GM13976 (cell line): ENCODE measurements around the gene MRPL40.

Experiments
- DNase-seq: peaks from one replicate; pipeline ENCODE4 v3.0.0; 2012; ENCODE audit warnings: low spot score
- CTCF ChIP-seq: IDR thresholded peaks from 2 replicates; pipeline ENCODE4 v1.5.1; 2012; ENCODE audit warnings: borderline replicate concordance, mild to moderate bottlenecking; ENCODE audit not compliant: insufficient read depth; ENCODE audit errors: extremely low read depth, missing control alignments, control extremely low read depth
- in situ Hi-C: fragments of 300-500 bp; cut with MboI; formaldehyde crosslinking; loops from one replicate; pipeline ENCODE4 v1.12.0; 2022; ENCODE audit warnings: low sequenced_read_pairs, mixed read lengths, inconsistent platforms; ENCODE audit not compliant: unreplicated experiment

MRPL40 gene

GRCh38 chr22:19471572-19471971, 39.2 kb downstream of the MRPL40 start:
- DNase-seq: no peak
- in situ Hi-C loops: loop anchor here (10.0 kb wide), 1 partner anchor 287 kb away; no protein-coding TSS in a partner anchor
- no peak for TF ChIP-seq CTCF

- TF ChIP-seq CTCF: no peak
- in situ Hi-C loops: loop anchor here (10.0 kb wide), 1 partner anchor 287 kb away; no protein-coding TSS in a partner anchor
Observed at GRCh38 chr22:19472233-19472632, 39.9 kb downstream of the MRPL40 start.

GRCh38 chr22:19473578-19473977, 41.2 kb downstream of the MRPL40 start:
- no peak for DNase-seq
- TF ChIP-seq CTCF: no peak
- in situ Hi-C loops: loop anchor here (10.0 kb wide), 1 partner anchor 289 kb away; no protein-coding TSS in a partner anchor

More at GRCh38 chr22:19472233-19472632, 39.9 kb downstream of the MRPL40 start:
- no peak for DNase-seq

GRCh38 chr22:19476023-19476422, 43.7 kb downstream of the MRPL40 start:
- TF ChIP-seq CTCF: no peak
- in situ Hi-C loops: loop anchor here (10.0 kb wide), 1 partner anchor 291 kb away; no protein-coding TSS in a partner anchor
- DNase-seq: no peak

GRCh38 chr22:19477321-19478044, 45.1 kb downstream of the MRPL40 start:
- no peak for DNase-seq
- in situ Hi-C loops: loop anchor here (10.0 kb wide), 1 partner anchor 293 kb away; no protein-coding TSS in a partner anchor
- peak; percentile 26 for TF ChIP-seq CTCF

- in situ Hi-C loops: loop anchor here (10.0 kb wide), 1 partner anchor 293 kb away; no protein-coding TSS in a partner anchor
- no peak for TF ChIP-seq CTCF
- DNase-seq: no peak
Observed at GRCh38 chr22:19478045-19478900, 45.9 kb downstream of the MRPL40 start.
